ENCODE data around the gene ADK.
"Not testable (repeated sequence)": the region's sequence is repeated elsewhere in the genome, so short reads cannot be mapped to it uniquely, and the experiment has no call there.

ADK gene

GRCh38 chr10:74187237-74187636 lies 36.2 kb downstream of the ADK start:
- ATAC-seq, result no peak

- ATAC-seq, result not testable (repeated sequence)
Observed at GRCh38 chr10:74188617-74189016, 37.6 kb downstream of the ADK start.

- ATAC-seq, result peak; percentile 56 to 67
Observed at GRCh38 chr10:74189999-74190421, 39.0 kb downstream of the ADK start.

DNA sequence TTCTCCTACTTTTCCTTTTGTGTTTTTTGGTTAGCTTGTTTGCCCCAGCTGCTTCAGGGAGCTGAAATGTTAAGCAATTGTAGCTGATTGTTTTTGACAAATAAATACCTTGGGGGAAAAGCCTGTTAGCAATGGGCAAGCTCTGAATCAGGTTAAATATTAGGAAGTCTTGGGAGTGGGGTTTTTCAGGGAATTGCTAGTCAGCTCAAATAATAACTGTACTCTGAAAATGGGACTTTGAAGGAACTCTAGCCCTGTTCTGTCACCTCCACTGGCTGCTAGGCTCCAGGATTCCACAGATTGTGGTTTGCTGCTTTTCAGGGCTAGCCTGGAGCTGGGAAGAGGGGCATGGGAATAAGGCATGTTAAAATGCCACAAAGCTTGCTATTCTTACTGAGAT lies 39.5 kb downstream of the ADK start:
- no peak for ATAC-seq

GRCh38 chr10:74194545-74194944 lies 43.5 kb downstream of the ADK start:
- peak; percentile 80 to 87 for ATAC-seq

- no peak for ATAC-seq
Observed at GRCh38 chr10:74194999-74195398, 44.0 kb downstream of the ADK start.

DNA sequence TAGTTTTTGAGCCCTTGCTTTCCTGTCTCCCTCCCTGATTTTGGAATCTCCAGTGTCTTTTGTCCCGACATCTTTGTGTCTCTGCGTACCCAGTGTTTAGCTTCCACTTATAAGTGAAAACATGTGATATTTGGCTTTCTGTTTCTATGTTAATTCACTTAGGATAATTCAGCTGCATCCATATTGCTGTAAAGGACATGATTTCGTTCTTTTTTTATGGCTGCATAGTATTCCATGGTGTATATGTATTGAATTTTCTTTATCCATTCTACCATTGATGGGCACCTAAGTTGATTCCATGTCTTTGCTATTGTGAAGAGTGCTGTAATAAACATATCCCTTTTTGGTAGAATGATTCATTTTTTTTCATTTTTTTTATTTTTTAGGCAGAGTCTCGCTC lies 48.3 kb downstream of the ADK start:
- ATAC-seq, result no peak

GRCh38 chr10:74202356-74202755 lies 51.3 kb downstream of the ADK start:
- ATAC-seq, result no peak

DNA sequence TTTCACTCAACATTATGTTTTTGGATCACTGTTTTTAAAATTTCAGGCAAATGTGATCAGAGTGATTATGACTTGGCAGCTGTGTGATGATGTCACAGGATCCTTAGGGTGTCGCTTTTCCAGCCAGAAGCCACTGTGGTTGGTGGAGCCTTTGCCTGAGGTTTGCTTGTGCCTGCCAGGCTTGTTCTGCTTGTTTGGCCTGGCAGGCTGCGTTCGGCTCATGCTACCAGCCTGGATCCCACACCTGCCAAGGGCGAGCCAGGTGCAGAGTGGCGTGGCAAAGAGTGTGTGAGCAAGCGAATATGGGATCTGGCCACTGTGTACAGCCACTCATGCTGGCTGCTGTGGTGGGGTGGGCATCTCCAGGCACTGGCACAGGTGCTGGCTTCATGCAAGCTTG lies 55.7 kb downstream of the ADK start:
- ATAC-seq, result no peak

GRCh38 chr10:74207691-74208480 lies 56.9 kb downstream of the ADK start:
- ATAC-seq, result no peak

DNA sequence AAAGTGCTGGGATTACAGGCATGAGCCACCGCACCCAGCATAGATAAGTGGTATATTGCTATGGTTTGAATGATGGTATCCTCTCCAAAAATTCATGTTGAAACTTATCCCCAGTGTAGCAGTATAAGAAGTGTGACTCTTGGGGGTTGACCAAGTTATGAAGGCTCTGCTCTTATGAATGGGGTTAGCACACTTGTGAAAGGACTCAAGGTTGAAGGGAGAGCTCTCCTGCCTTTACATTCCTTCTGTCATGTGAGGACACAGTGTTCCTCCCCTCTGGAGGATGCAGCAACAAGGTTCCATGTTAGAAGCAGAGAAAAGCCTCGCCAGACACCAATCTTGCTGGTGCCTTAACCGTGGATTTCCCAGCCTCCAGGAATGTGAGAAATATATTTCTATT lies 58.0 kb downstream of the ADK start:
- no peak for ATAC-seq

- ATAC-seq, result no peak
Observed at GRCh38 chr10:74213019-74213418, 62.0 kb downstream of the ADK start.

- ATAC-seq, result peak in 1 of 2 donors; percentile 58
Observed at GRCh38 chr10:74213571-74214162, 62.6 kb downstream of the ADK start.

DNA sequence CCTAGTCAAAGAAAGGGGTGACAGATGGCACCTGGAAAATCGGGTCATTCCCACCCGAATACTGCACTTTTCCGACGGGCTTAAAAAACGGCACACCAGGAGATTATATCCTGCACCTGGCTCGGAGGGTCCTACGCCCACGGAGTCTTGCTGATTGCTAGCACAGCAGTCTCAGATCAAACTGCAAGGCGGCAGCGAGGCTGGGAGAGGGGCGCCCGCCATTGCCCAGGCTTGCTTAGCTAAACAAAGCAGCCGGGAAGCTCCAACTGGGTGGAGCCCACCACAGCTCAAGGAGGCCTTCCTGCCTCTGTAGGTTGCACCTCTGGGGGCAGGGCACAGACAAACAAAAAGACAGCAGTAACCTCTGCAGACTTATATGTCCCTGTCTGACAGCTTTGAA lies 66.1 kb downstream of the ADK start:
- ATAC-seq, result not testable (repeated sequence)

DNA sequence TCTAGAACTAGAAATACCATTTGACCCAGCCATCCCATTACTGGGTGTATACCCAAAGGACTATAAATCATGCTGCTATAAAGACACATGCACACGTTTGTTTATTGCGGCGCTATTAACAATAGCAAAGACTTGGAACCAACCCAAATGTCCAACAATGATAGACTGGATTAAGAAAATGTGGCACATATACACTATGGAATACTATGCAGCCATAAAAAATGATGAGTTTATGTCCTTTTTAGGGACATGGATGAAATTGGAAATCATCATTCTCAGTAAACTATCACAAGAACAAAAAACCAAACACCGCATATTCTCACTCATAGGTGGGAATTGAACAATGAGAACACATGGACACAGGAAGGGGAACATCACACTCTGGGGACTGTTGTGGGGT lies 71.4 kb downstream of the ADK start:
- ATAC-seq, result not testable (repeated sequence)

- ATAC-seq, result peak; percentile 89 to 90
Observed at GRCh38 chr10:74223755-74224529, 72.9 kb downstream of the ADK start.

GRCh38 chr10:74227697-74228424 lies 76.8 kb downstream of the ADK start:
- peak in 1 of 2 donors; percentile 10 for ATAC-seq

GRCh38 chr10:74231375-74231774 lies 80.4 kb downstream of the ADK start:
- ATAC-seq, result no peak

GRCh38 chr10:74233281-74233680 lies 82.3 kb downstream of the ADK start:
- ATAC-seq, result no peak

GRCh38 chr10:74234569-74234968 lies 83.5 kb downstream of the ADK start:
- ATAC-seq, result no peak

- ATAC-seq, result no peak
Observed at GRCh38 chr10:74238031-74238431, 87.0 kb downstream of the ADK start.

DNA sequence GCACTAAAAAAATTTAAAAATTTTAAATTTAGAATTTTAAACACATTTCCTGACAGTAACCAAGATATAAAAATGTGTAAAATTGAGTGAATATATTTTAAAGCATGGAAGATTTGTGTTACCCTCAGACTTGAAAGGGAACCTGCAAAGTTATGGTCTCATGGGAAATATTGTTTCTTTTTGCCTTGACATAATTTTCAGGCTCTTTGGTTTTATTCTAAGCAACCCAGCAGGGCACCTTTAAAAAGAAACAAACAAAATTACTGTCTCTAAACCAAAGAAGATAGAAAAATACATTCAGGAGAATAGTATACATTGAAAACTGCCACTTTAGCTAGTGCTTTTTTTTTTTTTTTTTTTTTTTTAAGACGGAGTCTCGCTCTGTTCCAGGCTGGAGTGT lies 87.5 kb downstream of the ADK start:
- no peak for ATAC-seq

- no peak for ATAC-seq
Observed at GRCh38 chr10:74243067-74243466, 92.0 kb downstream of the ADK start.

Data from activated CD4-positive, CD25-positive, alpha-beta regulatory T cell treated with anti-CD3 and anti-CD28 coated beads, Interleukin-2, amount 50 U/mL, for 24 hours (primary cell).